ENCODE measurements around the gene SNRPA1. TPM values are rescaled to one million over a fixed set of nuclear protein-coding genes. Genes with fewer than 3 reads are reported as not detected.

SNRPA1 gene
- total and polyA plus RNA-seq, 2 of the 13 experiments (the other 11 are each of a cell fraction or from before 2014, with no cell fraction given), result 41.2 to 108 TPM

- TF ChIP-seq HINFP (CRISPR knock-in tag; IDR thresholded peaks at IDR 0.05; ENCODE audit: low read depth) (peak; percentile 95), NCOA1 (CRISPR knock-in tag; IDR thresholded peaks at IDR 0.05) (no peak), HIC2 (CRISPR knock-in tag; IDR thresholded peaks at IDR 0.05; ENCODE audit: low read depth) (no peak), NCOA2 (CRISPR knock-in tag; IDR thresholded peaks at IDR 0.05) (no peak), PHF21A (CRISPR knock-in tag; IDR thresholded peaks at IDR 0.05) (no peak), GTF2F1 (IDR thresholded peaks at IDR 0.05; ENCODE audit: low read length) (no peak), E2F5 (CRISPR knock-in tag; conservative IDR thresholded peaks at IDR 0.05) (no peak), RAD21 (CRISPR knock-in tag; IDR thresholded peaks at IDR 0.05) (peak; percentile 49), ZMAT5 (CRISPR knock-in tag; IDR thresholded peaks at IDR 0.05; ENCODE audit: borderline replicate concordance, low read depth) (no peak), CENPBD1 (CRISPR knock-in tag; IDR thresholded peaks at IDR 0.05; ENCODE audit: borderline replicate concordance, low read depth) (no peak), ZNF552 (CRISPR knock-in tag; IDR thresholded peaks at IDR 0.05; ENCODE audit: borderline replicate concordance) (no peak)
- TF ChIP-seq, protein P1, sequence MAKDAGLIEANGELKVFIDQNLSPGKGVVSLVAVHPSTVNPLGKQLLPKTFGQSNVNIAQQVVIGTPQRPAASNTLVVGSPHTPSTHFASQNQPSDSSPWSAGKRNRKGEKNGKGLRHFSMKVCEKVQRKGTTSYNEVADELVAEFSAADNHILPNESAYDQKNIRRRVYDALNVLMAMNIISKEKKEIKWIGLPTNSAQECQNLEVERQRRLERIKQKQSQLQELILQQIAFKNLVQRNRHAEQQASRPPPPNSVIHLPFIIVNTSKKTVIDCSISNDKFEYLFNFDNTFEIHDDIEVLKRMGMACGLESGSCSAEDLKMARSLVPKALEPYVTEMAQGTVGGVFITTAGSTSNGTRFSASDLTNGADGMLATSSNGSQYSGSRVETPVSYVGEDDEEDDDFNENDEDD (CRISPR knock-in tag; IDR thresholded peaks at IDR 0.05; ENCODE audit: borderline replicate concordance), result peak; percentile 80; the same call in 1 of the 2 replicates
- TF ChIP-seq, protein P2, sequence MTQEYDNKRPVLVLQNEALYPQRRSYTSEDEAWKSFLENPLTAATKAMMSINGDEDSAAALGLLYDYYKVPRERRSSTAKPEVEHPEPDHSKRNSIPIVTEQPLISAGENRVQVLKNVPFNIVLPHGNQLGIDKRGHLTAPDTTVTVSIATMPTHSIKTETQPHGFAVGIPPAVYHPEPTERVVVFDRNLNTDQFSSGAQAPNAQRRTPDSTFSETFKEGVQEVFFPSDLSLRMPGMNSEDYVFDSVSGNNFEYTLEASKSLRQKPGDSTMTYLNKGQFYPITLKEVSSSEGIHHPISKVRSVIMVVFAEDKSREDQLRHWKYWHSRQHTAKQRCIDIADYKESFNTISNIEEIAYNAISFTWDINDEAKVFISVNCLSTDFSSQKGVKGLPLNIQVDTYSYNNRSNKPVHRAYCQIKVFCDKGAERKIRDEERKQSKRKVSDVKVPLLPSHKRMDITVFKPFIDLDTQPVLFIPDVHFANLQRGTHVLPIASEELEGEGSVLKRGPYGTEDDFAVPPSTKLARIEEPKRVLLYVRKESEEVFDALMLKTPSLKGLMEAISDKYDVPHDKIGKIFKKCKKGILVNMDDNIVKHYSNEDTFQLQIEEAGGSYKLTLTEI (CRISPR knock-in tag; conservative IDR thresholded peaks at IDR 0.05), result no peak
- TF ChIP-seq, protein P3, sequence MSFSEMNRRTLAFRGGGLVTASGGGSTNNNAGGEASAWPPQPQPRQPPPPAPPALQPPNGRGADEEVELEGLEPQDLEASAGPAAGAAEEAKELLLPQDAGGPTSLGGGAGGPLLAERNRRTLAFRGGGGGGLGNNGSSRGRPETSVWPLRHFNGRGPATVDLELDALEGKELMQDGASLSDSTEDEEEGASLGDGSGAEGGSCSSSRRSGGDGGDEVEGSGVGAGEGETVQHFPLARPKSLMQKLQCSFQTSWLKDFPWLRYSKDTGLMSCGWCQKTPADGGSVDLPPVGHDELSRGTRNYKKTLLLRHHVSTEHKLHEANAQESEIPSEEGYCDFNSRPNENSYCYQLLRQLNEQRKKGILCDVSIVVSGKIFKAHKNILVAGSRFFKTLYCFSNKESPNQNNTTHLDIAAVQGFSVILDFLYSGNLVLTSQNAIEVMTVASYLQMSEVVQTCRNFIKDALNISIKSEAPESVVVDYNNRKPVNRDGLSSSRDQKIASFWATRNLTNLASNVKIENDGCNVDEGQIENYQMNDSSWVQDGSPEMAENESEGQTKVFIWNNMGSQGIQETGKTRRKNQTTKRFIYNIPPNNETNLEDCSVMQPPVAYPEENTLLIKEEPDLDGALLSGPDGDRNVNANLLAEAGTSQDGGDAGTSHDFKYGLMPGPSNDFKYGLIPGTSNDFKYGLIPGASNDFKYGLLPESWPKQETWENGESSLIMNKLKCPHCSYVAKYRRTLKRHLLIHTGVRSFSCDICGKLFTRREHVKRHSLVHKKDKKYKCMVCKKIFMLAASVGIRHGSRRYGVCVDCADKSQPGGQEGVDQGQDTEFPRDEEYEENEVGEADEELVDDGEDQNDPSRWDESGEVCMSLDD (CRISPR knock-in tag; IDR thresholded peaks at IDR 0.05; ENCODE audit: borderline replicate concordance), result 0 out of 2 replicates have a peak, but pooled peaks have one; percentile 50
These were observed 17.8 kb downstream of the SNRPA1 start, which contains the start of gene SELENOS (continued) for GRCh38 chr15:101277038-101277822.

Measured in HepG2 (cell line).